Measurements from ENCODE around the gene TAF1D. TPM values are rescaled to one million over a fixed set of nuclear protein-coding genes. Genes with fewer than 3 reads are reported as not detected.
A peak's percentile ranks its signal among the peaks of the same experiment; 100 is the strongest.

The TAF1D gene
- total and polyA plus RNA-seq, 10 of the 15 experiments (the other 5 are each of a cell fraction or from before 2014, with no cell fraction given): 101 to 314 (median 199) TPM

DNA sequence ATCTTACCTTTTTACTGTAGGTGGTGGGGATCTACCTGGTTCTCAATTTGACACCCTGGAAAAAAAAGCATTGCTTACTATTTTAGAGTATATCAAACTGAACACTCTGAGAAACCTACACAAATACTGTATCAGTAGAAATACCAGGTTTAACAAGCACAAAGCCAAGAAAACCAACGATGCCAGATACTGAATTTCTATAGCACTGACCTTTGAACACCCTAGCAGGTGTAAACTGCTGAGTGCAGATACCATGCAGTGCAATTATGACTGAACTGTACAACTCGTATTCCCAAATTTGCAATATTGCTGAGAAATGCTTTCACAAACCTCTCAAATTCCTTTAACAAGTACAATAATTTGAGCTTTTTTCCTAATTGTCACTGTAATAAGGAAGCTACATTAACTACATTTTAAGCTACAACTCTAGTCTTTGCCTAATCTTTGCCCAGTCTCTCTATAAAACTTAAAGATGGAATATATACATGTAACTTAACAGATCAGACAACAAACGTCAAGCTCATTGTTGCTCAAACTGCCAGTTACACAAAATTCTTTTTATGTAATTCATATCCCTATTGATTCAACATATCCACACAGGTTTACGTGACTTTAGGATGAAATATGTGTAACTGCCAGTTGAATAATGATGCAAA, 8.9 kb downstream of the TAF1D start:
- intact Hi-C loops (cut with micrococcal nuclease; ENCODE audit: unreplicated experiment): no loop called here
- FAIRE-seq (no peak), DNase-seq (ENCODE audit: low read depth, low spot score) (no peak), ATAC-seq (peak; percentile 9; the same call in 2 of the 3 replicates)
- TF ChIP-seq FOXM1 (IDR thresholded peaks at IDR 0.05; ENCODE audit: low read depth, low read length) (no peak), POLR2AphosphoS5 (IDR thresholded peaks at IDR 0.05; ENCODE audit: low read length) (peak; percentile 48; the same call in 1 of the 2 replicates), ZBED1 (IDR thresholded peaks at IDR 0.05; ENCODE audit: borderline replicate concordance) (0 out of 2 replicates have a peak, but pooled peaks have one; percentile 37)
- Histone ChIP-seq H3K27me3 (replicated peaks in 1 of 2; ENCODE audit: control insufficient read depth in 2 of 2, insufficient read depth in 2 of 2, low read length in 1 of 2) (no peaks in the 10 kb centered on the region), H3K27ac (ENCODE audit: control insufficient read depth, insufficient read depth) (no peak overlapping the region), H3K9ac (ENCODE audit: control insufficient read depth, insufficient read depth, low read length) (no peak overlapping the region), H3K4me1 (ENCODE audit: control insufficient read depth, insufficient read depth, low read length) (no peaks in the 10 kb centered on the region; the same call in 1 of the 2 replicates), H3K4me2 (ENCODE audit: control insufficient read depth, insufficient read depth) (0 out of 2 replicates have a peak overlapping the region, but pooled peaks have one; percentile 30), H3K4me3 (no peak overlapping the region), H2AFZ (ENCODE audit: control insufficient read depth, low read depth, low read length) (no peak overlapping the region), H4K20me1 (ENCODE audit: control insufficient read depth, insufficient read depth) (no peaks in the 10 kb centered on the region), H3K79me2 (ENCODE audit: control insufficient read depth, insufficient read depth, low read length) (peaks cover 44% of the 10 kb centered on the region), H3K9me3 (replicated peaks; ENCODE audit: control insufficient read depth, insufficient read depth, low read length) (no peaks in the 10 kb centered on the region), H3K36me3 (ENCODE audit: control insufficient read depth in 2 of 2, insufficient read depth in 2 of 2, low read length in 1 of 2) (peaks cover 10 to 47% of the 10 kb centered on the region in 2 experiments)
- ChIA-PET POLR2A (interaction anchor here (0.8 to 1.2 kb wide), 3 partner anchors 9 to 396 kb away, joined by 3 read pairs; partner anchors contain the start of genes C11orf54, PANX1 and TAF1D), SMC1A (ENCODE audit: uncharacterized antibody, unreplicated experiment) (interaction anchor here (1.3 to 6.2 kb wide), 4 partner anchors 9 to 52 kb away, joined by 3 to 31 read pairs (median 18); partner anchors contain the start of genes C11orf54, MED17 and TAF1D), CTCF (interaction anchor here (0.6 to 1.1 kb wide), 4 partner anchors 9 to 55 kb away, joined by 3 to 5 read pairs (median 3); partner anchors contain the start of genes C11orf54, MED17 and TAF1D), RAD21 (ENCODE audit: unreplicated experiment) (interaction anchor here (1.5 kb wide), 1 partner anchor 52 kb away, joined by 4 read pairs; the partner anchor contains the start of gene MED17)
- BruUV-seq (replicated peaks): no TSS peak
- in situ Hi-C loops (cut with MboI): no loop called here
- WGBS (ENCODE audit: insufficient coverage, insufficient replicate concordance, low lambda C conversion rate, missing lambda C conversion rate): 26% methylated on average over 4 of the region's 4 CpGs

Measured in GM12878 (cell line).